ENCODE measurements around the gene RET.

DNA sequence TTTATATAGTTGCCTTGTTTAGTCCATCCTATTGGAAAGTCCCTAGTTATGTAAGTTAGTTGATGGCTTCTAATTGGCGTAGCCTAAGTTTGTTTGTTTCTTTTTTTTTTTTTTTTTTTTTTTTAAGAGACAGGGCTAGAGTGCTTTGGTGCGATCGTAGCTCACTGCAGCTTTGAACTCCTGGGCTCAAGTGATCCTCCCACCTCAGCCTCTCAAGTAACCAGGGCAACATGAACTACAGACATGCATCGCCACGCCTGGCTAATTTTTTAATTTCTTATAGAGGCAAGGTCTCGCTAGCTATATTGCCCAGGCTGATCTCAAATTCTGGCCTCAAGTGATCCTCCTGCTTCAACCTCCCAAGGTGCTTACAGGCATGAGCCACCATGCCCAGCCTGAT is 68.4 kb downstream of the RET start:
- no peak for TF ChIP-seq EZH2 (IDR thresholded peaks at IDR 0.05; ENCODE audit: insufficient read depth, low read length)
- TF ChIP-seq, protein P1, sequence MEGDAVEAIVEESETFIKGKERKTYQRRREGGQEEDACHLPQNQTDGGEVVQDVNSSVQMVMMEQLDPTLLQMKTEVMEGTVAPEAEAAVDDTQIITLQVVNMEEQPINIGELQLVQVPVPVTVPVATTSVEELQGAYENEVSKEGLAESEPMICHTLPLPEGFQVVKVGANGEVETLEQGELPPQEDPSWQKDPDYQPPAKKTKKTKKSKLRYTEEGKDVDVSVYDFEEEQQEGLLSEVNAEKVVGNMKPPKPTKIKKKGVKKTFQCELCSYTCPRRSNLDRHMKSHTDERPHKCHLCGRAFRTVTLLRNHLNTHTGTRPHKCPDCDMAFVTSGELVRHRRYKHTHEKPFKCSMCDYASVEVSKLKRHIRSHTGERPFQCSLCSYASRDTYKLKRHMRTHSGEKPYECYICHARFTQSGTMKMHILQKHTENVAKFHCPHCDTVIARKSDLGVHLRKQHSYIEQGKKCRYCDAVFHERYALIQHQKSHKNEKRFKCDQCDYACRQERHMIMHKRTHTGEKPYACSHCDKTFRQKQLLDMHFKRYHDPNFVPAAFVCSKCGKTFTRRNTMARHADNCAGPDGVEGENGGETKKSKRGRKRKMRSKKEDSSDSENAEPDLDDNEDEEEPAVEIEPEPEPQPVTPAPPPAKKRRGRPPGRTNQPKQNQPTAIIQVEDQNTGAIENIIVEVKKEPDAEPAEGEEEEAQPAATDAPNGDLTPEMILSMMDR (IDR thresholded peaks at IDR 0.05; ENCODE audit: insufficient read depth, low read depth, low read length): no peak
